EH (cell line): ENCODE results near the gene CLIC5.
A peak's percentile ranks its signal among the peaks of the same experiment; 100 is the strongest.

Experiments used
- DNase-seq: peaks from one replicate; pipeline ENCODE4 v3.0.0-alpha.2; 2015; ENCODE audit warnings: low read depth

CLIC5 gene

GRCh38 chr6:45892196-45892595 is 123.5 kb downstream of the CLIC5 start:
- no peak for DNase-seq

GRCh38 chr6:45886776-45887175 is 128.9 kb downstream of the CLIC5 start:
- no peak for DNase-seq

- no peak for DNase-seq
Measured at GRCh38 chr6:45884336-45884735, 131.3 kb downstream of the CLIC5 start.

- DNase-seq: no peak
Measured at GRCh38 chr6:45882671-45883070, 133.0 kb downstream of the CLIC5 start.

- DNase-seq: no peak
Measured at GRCh38 chr6:45881705-45882467, 133.8 kb downstream of the CLIC5 start.

GRCh38 chr6:45880676-45881075 is 135.0 kb downstream of the CLIC5 start:
- no peak for DNase-seq

- peak; percentile 29 for DNase-seq
Measured at GRCh38 chr6:45880159-45880558, 135.5 kb downstream of the CLIC5 start.

- no peak for DNase-seq
Measured at GRCh38 chr6:45877970-45878590, 137.6 kb downstream of the CLIC5 start.

GRCh38 chr6:45872827-45873365 is 142.8 kb downstream of the CLIC5 start:
- DNase-seq: no peak

- DNase-seq: no peak
Measured at GRCh38 chr6:45870531-45870930, 145.1 kb downstream of the CLIC5 start.

GRCh38 chr6:45864651-45865050 is 151.0 kb downstream of the CLIC5 start:
- peak; percentile 18 for DNase-seq

- no peak for DNase-seq
Measured at GRCh38 chr6:45858691-45859090, 157.0 kb downstream of the CLIC5 start.

- DNase-seq: no peak
Measured at GRCh38 chr6:45857827-45858226, 157.8 kb downstream of the CLIC5 start.

GRCh38 chr6:45855642-45856394 is 159.8 kb downstream of the CLIC5 start:
- no peak for DNase-seq

GRCh38 chr6:45854149-45854742 is 161.4 kb downstream of the CLIC5 start:
- no peak for DNase-seq

- DNase-seq: no peak
Measured at GRCh38 chr6:45851034-45851400, 164.6 kb downstream of the CLIC5 start.

- DNase-seq: no peak
Measured at GRCh38 chr6:45850378-45851033, 165.2 kb downstream of the CLIC5 start.

GRCh38 chr6:45845567-45845966 is 170.1 kb downstream of the CLIC5 start:
- DNase-seq: peak; percentile 80

GRCh38 chr6:45844986-45845385 is 170.7 kb downstream of the CLIC5 start:
- DNase-seq: no peak

- DNase-seq: peak; percentile 73
Measured at GRCh38 chr6:45843848-45844521, 171.7 kb downstream of the CLIC5 start.

- DNase-seq: no peak
Measured at GRCh38 chr6:45841062-45841461, 174.6 kb downstream of the CLIC5 start.
